IMR-90 (cell line): ENCODE data around the gene MORN5. TPM values are rescaled to one million over a fixed set of nuclear protein-coding genes. Genes with fewer than 3 reads are reported as not detected.

Experiments used
- ATAC-seq: fragments of 200-7000 bp; cut with Tn5 transposase; 2 replicates; pipeline ENCODE4 v1.9.1; 2020; ENCODE audit warnings: low read depth, mild to moderate bottlenecking, moderate library complexity
- BruUV-seq: library from RNA; stranded (reverse); fragments of 400-500 nt; replicated peaks from 2 replicates; lab custom pipeline; 2021; lab: Mats Ljungman, UMichigan
- CTCF ChIA-PET: fragments of 300-600 bp; formaldehyde crosslinking; extraction: SDS; loops from one replicate; lab custom pipeline; 2021; ENCODE audit warnings: antibody characterized with exemption; lab: Yijun Ruan, JAX
- POLR2A ChIA-PET: fragments of 300-600 bp; sonication (Branson Sonifier 250); formaldehyde crosslinking; loops from one replicate; lab custom pipeline; 2022; ENCODE audit warnings: antibody characterized with exemption; ENCODE audit not compliant: unreplicated experiment; lab: Charles Lee
- DNase-seq: peaks from one replicate; pipeline ENCODE4 v3.0.0; 2013
- H2AFZ ChIP-seq: replicated peaks from 2 replicates; pipeline ENCODE3; 2013; ENCODE audit warnings: low read length, mild to moderate bottlenecking; ENCODE audit not compliant: poor library complexity
- H2AK5ac ChIP-seq: 2 replicates; pipeline ENCODE4 v1.6.1; 2013; ENCODE audit warnings: low read depth, low read length, inconsistent platforms
- H2AK9ac ChIP-seq: replicated peaks from 2 replicates; pipeline ENCODE3; 2013; ENCODE audit warnings: mild to moderate bottlenecking, low read depth, low read length, moderate library complexity; ENCODE audit not compliant: poor library complexity
- H2BK120ac ChIP-seq: 2 replicates; pipeline ENCODE4 v1.6.1; 2013; ENCODE audit warnings: low read depth, low read length, inconsistent platforms
- H2BK15ac ChIP-seq: 3 replicates; pipeline ENCODE4 v1.6.1; 2013; ENCODE audit warnings: low read depth, low read length, inconsistent platforms
- H2BK20ac ChIP-seq: 2 replicates; pipeline ENCODE4 v1.6.1; 2013; ENCODE audit warnings: low read depth, mild to moderate bottlenecking, inconsistent platforms, low read length, moderate library complexity
- H2BK5ac ChIP-seq: 2 replicates; pipeline ENCODE4 v1.6.1; 2013; ENCODE audit warnings: mild to moderate bottlenecking, low read depth, low read length, inconsistent platforms; ENCODE audit not compliant: poor library complexity, severe bottlenecking
- H3K14ac ChIP-seq: replicated peaks from 2 replicates; pipeline ENCODE4 v1.6.1; 2013; ENCODE audit warnings: low read depth, low read length, inconsistent platforms
- H3K18ac ChIP-seq: 2 replicates; pipeline ENCODE4 v1.6.1; 2013; ENCODE audit warnings: low read depth, low read length, control low read depth
- H3K23ac ChIP-seq: 2 replicates; pipeline ENCODE4 v1.6.1; 2013; ENCODE audit warnings: low read depth, low read length, inconsistent platforms
- H3K27ac ChIP-seq: 2 replicates; pipeline ENCODE4 v1.5.1; 2013; ENCODE audit warnings: mild to moderate bottlenecking, control low read depth, low read length; ENCODE audit not compliant: insufficient read depth
- H3K27me3 ChIP-seq: 2 replicates; pipeline ENCODE4 v1.6.1; 2013; ENCODE audit warnings: low read length; ENCODE audit not compliant: control insufficient read depth, insufficient read depth
- H3K36me3 ChIP-seq: 2 replicates; pipeline ENCODE4 v1.6.1; 2013; ENCODE audit warnings: low read length, mixed read lengths; ENCODE audit not compliant: control insufficient read depth, insufficient read depth
- H3K4ac ChIP-seq: 2 replicates; pipeline ENCODE4 v1.6.1; 2013; ENCODE audit warnings: low read depth, low read length, inconsistent platforms
- H3K4me1 ChIP-seq: 2 replicates; pipeline ENCODE4 v1.6.1; 2013; ENCODE audit warnings: low read length, mixed read lengths; ENCODE audit not compliant: control insufficient read depth, insufficient read depth
- H3K4me2 ChIP-seq: 2 replicates; pipeline ENCODE4 v1.6.1; 2013; ENCODE audit warnings: low read depth, mild to moderate bottlenecking, control low read depth, low read length, moderate library complexity
- H3K4me3 ChIP-seq: 2 replicates; pipeline ENCODE4 v1.5.1; 2013; ENCODE audit warnings: low read depth, mild to moderate bottlenecking, control low read depth, low read length, moderate library complexity; ENCODE audit not compliant: insufficient read depth
- H3K56ac ChIP-seq: 2 replicates; pipeline ENCODE4 v1.6.1; 2013; ENCODE audit warnings: low read length, inconsistent platforms; ENCODE audit not compliant: insufficient read depth; ENCODE audit errors: extremely low read depth
- H3K79me1 ChIP-seq, 2 experiments: 2 replicates each; pipeline ENCODE4 v1.6.1; 2013; ENCODE audit warnings: low read length in 2 of 2, inconsistent platforms in 1 of 2, low read depth in 1 of 2
- H3K9ac ChIP-seq: 2 replicates; pipeline ENCODE4 v1.6.1; 2013; ENCODE audit warnings: low read depth, low read length, control low read depth
- H3K9me1 ChIP-seq: 2 replicates; pipeline ENCODE4 v1.6.1; 2013; ENCODE audit warnings: low read length, inconsistent platforms; ENCODE audit not compliant: insufficient read depth
- H3K9me3 ChIP-seq: 2 replicates; pipeline ENCODE4 v1.6.1; 2013; ENCODE audit warnings: low read length; ENCODE audit not compliant: control insufficient read depth, insufficient read depth
- H4K20me1 ChIP-seq: 2 replicates; pipeline ENCODE4 v1.6.1; 2013; ENCODE audit warnings: low read length, inconsistent platforms; ENCODE audit not compliant: insufficient read depth
- H4K5ac ChIP-seq: 2 replicates; pipeline ENCODE4 v1.6.1; 2013; ENCODE audit warnings: mild to moderate bottlenecking, low read depth, low read length, control low read depth
- H4K8ac ChIP-seq, 2 experiments: 2 replicates each; pipeline ENCODE4 v1.6.1; 2013; ENCODE audit warnings: low read depth in 2 of 2, low read length in 2 of 2, control low read depth in 1 of 2, inconsistent platforms in 1 of 2
- H4K91ac ChIP-seq: 2 replicates; pipeline ENCODE4 v1.6.1; 2013; ENCODE audit warnings: low read depth, low read length, inconsistent platforms; ENCODE audit not compliant: insufficient read depth
- BHLHE40 ChIP-seq: fragments of 150-350 bp; IDR thresholded peaks from 2 replicates; pipeline ENCODE4 v1.6.1; 2016; ENCODE audit warnings: mild to moderate bottlenecking, low read depth, low read length
- CEBPB ChIP-seq: IDR thresholded peaks from 2 replicates; pipeline ENCODE4 v1.6.1; 2012; ENCODE audit warnings: low read depth, low read length, improper control_type of control experiment
- CHD1 ChIP-seq: IDR thresholded peaks from 2 replicates; pipeline ENCODE4 v1.6.1; 2012; ENCODE audit warnings: low read depth, low read length, improper control_type of control experiment
- FOS ChIP-seq: fragments of 150-350 bp; IDR thresholded peaks from 2 replicates; pipeline ENCODE4 v1.6.1; 2016; ENCODE audit warnings: low read depth, low read length
- MAZ ChIP-seq: IDR thresholded peaks from 2 replicates; pipeline ENCODE4 v1.6.1; 2012; ENCODE audit warnings: low read depth, mild to moderate bottlenecking, low read length, improper control_type of control experiment, moderate library complexity, borderline replicate concordance
- NFE2L2 ChIP-seq: fragments of 150-350 bp; IDR thresholded peaks from 2 replicates; pipeline ENCODE4 v1.6.1; 2016; ENCODE audit warnings: low read depth, mild to moderate bottlenecking, low read length
- POLR2A ChIP-seq: IDR thresholded peaks from 2 replicates; pipeline ENCODE4 v1.6.1; 2012; ENCODE audit warnings: mild to moderate bottlenecking, low read depth, low read length
- RAD21 ChIP-seq: IDR thresholded peaks from 2 replicates; pipeline ENCODE4 v1.6.1; 2012; ENCODE audit warnings: low read length, improper control_type of control experiment
- RCOR1 ChIP-seq: IDR thresholded peaks from 2 replicates; pipeline ENCODE4 v1.6.1; 2012; ENCODE audit warnings: mild to moderate bottlenecking, low read length, improper control_type of control experiment; ENCODE audit not compliant: insufficient replicate concordance
- RFX5 ChIP-seq: IDR thresholded peaks from 2 replicates; pipeline ENCODE4 v1.8.0; 2012; ENCODE audit warnings: low read depth, mild to moderate bottlenecking, low read length, moderate library complexity
- SMC3 ChIP-seq: fragments of 150-350 bp; IDR thresholded peaks from 2 replicates; pipeline ENCODE4 v1.6.1; 2016; ENCODE audit warnings: low read depth, mild to moderate bottlenecking, antibody characterized with exemption, low read length, moderate library complexity
- WGBS, 2 experiments: methylation state at CpG; one replicate each; pipeline versions ENCODE4 v1.1.5 to v1.1.7; 2013; ENCODE audit warnings: missing lambda C conversion rate in 2 of 2; ENCODE audit not compliant: insufficient read length in 1 of 2; ENCODE audit errors: extremely low coverage in 2 of 2; 5-methylcytosine and 5-hydroxymethylcytosine counted together
- dilution Hi-C: fragments of 300-500 bp; cut with HindIII; formaldehyde crosslinking; loops from one replicate; pipeline ENCODE4 v1.14.3; 2018; ENCODE audit warnings: low sequenced_read_pairs; ENCODE audit not compliant: unreplicated experiment
- in situ Hi-C: fragments of 300-500 bp; cut with MboI; formaldehyde crosslinking; loops from 3 replicates; pipeline ENCODE4 v1.14.3; 2019; ENCODE audit warnings: low sequenced_read_pairs, inconsistent platforms, mixed read lengths
- intact Hi-C: fragments of 100-400 bp; cut with micrococcal nuclease; formaldehyde crosslinking; loops from 2 replicates; pipeline ENCODE4 v1.10.0; 2022
- polyA plus RNA-seq, 3 experiments: library from polyadenylated mRNA; depleted of rRNA; stranded (reverse); fragments of >200 nt; gene quantifications; 2 replicates each; pipeline ENCODE4 v1.2.3, GENCODE V29; 2012; ENCODE audit warnings: low replicate concordance in 1 of 3
- total RNA-seq: library from RNA; depleted of rRNA; stranded (reverse); fragments of >200 nt; gene quantifications from 2 replicates; pipeline ENCODE4 v1.2.3, GENCODE V29; 2012
- TF ChIP-seq, protein P1 (sequence below): fragments of 150-350 bp; IDR thresholded peaks from 2 replicates; pipeline ENCODE4 v1.6.1; 2016; ENCODE audit warnings: low read depth, mild to moderate bottlenecking, low read length, moderate library complexity, borderline replicate concordance
- TF ChIP-seq, protein P2 (sequence below): fragments of 150-350 bp; IDR thresholded peaks from 2 replicates; pipeline ENCODE4 v1.6.1; 2017; ENCODE audit warnings: mild to moderate bottlenecking, antibody characterized with exemption, low read length, low read depth
- TF ChIP-seq, protein P3 (sequence below): conservative IDR thresholded peaks from 2 replicates; pipeline ENCODE4 v1.5.1; 2012; ENCODE audit warnings: mild to moderate bottlenecking, low read depth, low read length, improper control_type of control experiment

MORN5 gene
- total and polyA plus RNA-seq, 2 of the 4 experiments (the other 2 are of a cell fraction) = not detected

DNA sequence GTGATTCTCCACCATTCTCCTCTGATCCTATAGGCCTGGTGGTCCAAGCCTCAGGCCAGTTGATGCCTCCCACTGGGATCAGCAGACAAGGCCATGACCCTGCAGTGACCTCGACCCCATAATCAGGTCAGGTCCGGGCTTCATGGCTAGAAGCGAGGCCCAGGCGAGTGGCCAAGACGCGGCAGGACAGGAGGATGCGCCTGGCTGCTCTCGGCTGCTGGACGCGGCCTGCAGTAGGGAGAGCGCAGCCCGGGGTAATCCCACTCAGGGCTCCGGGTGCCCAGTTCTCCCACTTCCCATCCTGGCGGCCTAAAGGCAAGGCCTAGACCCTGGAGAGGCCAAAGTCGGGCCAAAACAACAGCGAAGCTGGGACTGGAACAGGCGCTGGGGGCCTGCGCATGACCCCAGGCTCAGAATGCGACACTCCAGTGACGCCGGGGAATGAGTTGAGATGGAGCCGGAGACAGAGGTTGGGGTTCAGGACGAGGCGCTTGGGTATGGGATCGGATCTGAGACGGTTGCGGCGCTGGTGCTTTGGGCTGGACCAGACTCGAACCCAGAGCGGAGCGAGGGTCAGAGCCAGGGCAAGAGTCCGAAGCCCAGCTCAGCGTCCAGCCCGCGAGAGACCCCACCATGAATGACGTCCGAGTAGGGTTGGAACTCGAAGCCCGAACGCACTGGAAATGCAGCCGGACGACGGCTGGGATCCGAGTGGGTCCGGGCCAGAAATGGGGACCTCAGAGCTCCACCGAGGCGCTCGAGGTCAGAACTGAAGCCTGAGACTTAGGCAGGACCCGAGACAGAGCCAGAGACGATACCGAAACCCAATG, 65.8 kb downstream of the MORN5 start:
- H2AK9ac ChIP-seq = no peak overlapping the region
- WGBS, 2 experiments = 21% methylated on average over 44 of the region's 51 CpGs; no CpG with 5 or more reads in 1 of the 2 experiments
- in situ Hi-C loops = no loop called here
- peaks cover 2% of the 10 kb centered on the region; the same call in 1 of the 2 replicates for H3K9me3 ChIP-seq
- H4K8ac ChIP-seq = no peak overlapping the region
- no peak overlapping the region for H2BK15ac ChIP-seq
- H3K4me1 ChIP-seq = no peaks in the 10 kb centered on the region; the same call in 1 of the 2 replicates
- no peak overlapping the region for H2BK5ac ChIP-seq
- no peak overlapping the region for H3K18ac ChIP-seq
- H3K9me1 ChIP-seq = 0 out of 2 replicates have a peak, but pooled peaks cover 4% of the 10 kb centered on the region
- H2BK20ac ChIP-seq = no peak overlapping the region
- H3K4me2 ChIP-seq = peak overlapping the region; percentile 31; the same call in 1 of the 2 replicates
- intact Hi-C loops = no loop called here
- H3K56ac ChIP-seq = no peak overlapping the region
- no peak overlapping the region for H3K23ac ChIP-seq
- H2AFZ ChIP-seq = peak overlapping the region; percentile 8
- peaks cover 13% of the 10 kb centered on the region; the same call in 1 of the 2 replicates for H4K20me1 ChIP-seq
- ChIA-PET POLR2A (interaction anchor here (0.6 kb wide), 1 partner anchor 1691 kb away, joined by 4 read pairs; no protein-coding TSS in a partner anchor), CTCF (no interaction called here)
- H3K9ac ChIP-seq = no peak overlapping the region
- no peak overlapping the region for H3K14ac ChIP-seq
- H3K27ac ChIP-seq = no peak overlapping the region
- DNase-seq (no peak), ATAC-seq (no peak)
- H4K91ac ChIP-seq = no peak overlapping the region
- no peak overlapping the region for H3K4me3 ChIP-seq
- H4K5ac ChIP-seq = no peak overlapping the region
- H2BK120ac ChIP-seq = no peak overlapping the region
- no peaks in the 10 kb centered on the region for H3K79me1 ChIP-seq
- no peak overlapping the region for H3K4ac ChIP-seq
- dilution Hi-C loops = no loop called here
- H3K36me3 ChIP-seq = no peaks in the 10 kb centered on the region
- peaks cover 96% of the 10 kb centered on the region for H3K27me3 ChIP-seq
- BruUV-seq = no TSS peak
- H2AK5ac ChIP-seq = no peak overlapping the region
- TF ChIP-seq RFX5 = no peak
- TF ChIP-seq FOS = no peak
- TF ChIP-seq CEBPB = no peak
- TF ChIP-seq SMC3 = no peak
- no peak for TF ChIP-seq MAZ
- TF ChIP-seq, protein P1, sequence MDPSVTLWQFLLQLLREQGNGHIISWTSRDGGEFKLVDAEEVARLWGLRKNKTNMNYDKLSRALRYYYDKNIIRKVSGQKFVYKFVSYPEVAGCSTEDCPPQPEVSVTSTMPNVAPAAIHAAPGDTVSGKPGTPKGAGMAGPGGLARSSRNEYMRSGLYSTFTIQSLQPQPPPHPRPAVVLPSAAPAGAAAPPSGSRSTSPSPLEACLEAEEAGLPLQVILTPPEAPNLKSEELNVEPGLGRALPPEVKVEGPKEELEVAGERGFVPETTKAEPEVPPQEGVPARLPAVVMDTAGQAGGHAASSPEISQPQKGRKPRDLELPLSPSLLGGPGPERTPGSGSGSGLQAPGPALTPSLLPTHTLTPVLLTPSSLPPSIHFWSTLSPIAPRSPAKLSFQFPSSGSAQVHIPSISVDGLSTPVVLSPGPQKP = no peak
- TF ChIP-seq, protein P2, sequence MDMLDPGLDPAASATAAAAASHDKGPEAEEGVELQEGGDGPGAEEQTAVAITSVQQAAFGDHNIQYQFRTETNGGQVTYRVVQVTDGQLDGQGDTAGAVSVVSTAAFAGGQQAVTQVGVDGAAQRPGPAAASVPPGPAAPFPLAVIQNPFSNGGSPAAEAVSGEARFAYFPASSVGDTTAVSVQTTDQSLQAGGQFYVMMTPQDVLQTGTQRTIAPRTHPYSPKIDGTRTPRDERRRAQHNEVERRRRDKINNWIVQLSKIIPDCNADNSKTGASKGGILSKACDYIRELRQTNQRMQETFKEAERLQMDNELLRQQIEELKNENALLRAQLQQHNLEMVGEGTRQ = no peak
- TF ChIP-seq CHD1 = no peak
- TF ChIP-seq POLR2A = no peak
- no peak for TF ChIP-seq RAD21
- TF ChIP-seq, protein P3, sequence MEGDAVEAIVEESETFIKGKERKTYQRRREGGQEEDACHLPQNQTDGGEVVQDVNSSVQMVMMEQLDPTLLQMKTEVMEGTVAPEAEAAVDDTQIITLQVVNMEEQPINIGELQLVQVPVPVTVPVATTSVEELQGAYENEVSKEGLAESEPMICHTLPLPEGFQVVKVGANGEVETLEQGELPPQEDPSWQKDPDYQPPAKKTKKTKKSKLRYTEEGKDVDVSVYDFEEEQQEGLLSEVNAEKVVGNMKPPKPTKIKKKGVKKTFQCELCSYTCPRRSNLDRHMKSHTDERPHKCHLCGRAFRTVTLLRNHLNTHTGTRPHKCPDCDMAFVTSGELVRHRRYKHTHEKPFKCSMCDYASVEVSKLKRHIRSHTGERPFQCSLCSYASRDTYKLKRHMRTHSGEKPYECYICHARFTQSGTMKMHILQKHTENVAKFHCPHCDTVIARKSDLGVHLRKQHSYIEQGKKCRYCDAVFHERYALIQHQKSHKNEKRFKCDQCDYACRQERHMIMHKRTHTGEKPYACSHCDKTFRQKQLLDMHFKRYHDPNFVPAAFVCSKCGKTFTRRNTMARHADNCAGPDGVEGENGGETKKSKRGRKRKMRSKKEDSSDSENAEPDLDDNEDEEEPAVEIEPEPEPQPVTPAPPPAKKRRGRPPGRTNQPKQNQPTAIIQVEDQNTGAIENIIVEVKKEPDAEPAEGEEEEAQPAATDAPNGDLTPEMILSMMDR = no peak
- TF ChIP-seq BHLHE40 = no peak
- no peak for TF ChIP-seq RCOR1
- no peak for TF ChIP-seq NFE2L2
